Stimulated activated CD4-positive, alpha-beta T cell treated with anti-CD3 and anti-CD28 coated beads, Interleukin-2, amount 100 ng/mL, for 24 hours (primary cell): ENCODE measurements around the gene MRM3.
"Not testable (repeated sequence)": the region's sequence is repeated elsewhere in the genome, so short reads cannot be mapped to it uniquely, and the experiment has no call there.

Experiments used
- DNase-seq, 2 donors: peaks; one replicate each; pipeline ENCODE4 v3.0.0-alpha.2; 2020

Gene MRM3, protein sequence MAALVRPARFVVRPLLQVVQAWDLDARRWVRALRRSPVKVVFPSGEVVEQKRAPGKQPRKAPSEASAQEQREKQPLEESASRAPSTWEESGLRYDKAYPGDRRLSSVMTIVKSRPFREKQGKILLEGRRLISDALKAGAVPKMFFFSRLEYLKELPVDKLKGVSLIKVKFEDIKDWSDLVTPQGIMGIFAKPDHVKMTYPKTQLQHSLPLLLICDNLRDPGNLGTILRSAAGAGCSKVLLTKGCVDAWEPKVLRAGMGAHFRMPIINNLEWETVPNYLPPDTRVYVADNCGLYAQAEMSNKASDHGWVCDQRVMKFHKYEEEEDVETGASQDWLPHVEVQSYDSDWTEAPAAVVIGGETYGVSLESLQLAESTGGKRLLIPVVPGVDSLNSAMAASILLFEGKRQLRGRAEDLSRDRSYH

DNA sequence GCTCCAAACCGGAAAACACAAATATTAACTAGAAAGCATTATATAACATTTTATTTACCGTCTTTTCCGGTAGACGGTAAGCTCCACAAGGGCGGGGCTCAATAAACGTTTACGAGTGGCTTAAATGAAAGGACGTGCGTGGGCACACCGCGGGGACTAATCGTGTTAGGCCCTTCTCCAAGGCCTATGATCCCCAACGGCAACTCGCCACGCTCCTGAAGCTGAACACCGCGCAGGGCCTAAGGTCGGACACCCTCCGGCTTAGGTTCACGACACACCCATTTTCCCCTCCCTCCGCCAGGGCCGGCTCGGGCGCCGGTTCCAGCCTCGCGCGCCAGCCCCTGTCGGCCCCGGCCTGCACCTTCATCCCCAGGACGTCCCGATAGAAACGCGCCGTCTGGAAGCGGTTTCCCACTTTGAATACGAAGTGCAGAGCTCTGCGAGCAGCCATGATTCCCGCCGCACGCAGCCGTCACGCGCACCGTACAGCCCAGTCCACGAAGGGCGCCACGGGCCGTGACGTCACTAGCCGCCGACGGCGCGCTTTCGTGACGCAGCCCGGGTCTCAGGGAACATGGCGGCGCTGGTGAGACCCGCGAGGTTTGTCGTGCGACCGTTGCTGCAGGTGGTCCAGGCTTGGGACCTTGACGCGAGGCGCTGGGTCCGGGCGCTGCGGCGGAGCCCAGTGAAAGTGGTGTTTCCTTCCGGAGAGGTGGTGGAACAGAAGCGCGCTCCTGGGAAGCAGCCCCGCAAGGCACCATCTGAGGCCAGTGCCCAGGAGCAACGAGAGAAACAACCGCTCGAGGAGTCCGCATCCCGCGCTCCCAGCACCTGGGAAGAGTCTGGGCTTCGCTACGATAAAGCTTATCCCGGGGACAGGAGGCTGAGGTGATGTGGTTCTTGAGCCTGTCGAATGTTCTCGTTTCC, at the start of gene MRM3, which contains the start of gene GLOD4:
Gene MRM3 (plus strand): TSS at position 549 of the 927 bp plus-strand sequence. CDS start 26 bp downstream, at position 575.
Gene GLOD4 (minus strand): TSS at position 476 of the 927 bp plus-strand sequence. CDS start 25 bp downstream, at position 451.
- DNase-seq = peak; percentile 95 to 96

DNA sequence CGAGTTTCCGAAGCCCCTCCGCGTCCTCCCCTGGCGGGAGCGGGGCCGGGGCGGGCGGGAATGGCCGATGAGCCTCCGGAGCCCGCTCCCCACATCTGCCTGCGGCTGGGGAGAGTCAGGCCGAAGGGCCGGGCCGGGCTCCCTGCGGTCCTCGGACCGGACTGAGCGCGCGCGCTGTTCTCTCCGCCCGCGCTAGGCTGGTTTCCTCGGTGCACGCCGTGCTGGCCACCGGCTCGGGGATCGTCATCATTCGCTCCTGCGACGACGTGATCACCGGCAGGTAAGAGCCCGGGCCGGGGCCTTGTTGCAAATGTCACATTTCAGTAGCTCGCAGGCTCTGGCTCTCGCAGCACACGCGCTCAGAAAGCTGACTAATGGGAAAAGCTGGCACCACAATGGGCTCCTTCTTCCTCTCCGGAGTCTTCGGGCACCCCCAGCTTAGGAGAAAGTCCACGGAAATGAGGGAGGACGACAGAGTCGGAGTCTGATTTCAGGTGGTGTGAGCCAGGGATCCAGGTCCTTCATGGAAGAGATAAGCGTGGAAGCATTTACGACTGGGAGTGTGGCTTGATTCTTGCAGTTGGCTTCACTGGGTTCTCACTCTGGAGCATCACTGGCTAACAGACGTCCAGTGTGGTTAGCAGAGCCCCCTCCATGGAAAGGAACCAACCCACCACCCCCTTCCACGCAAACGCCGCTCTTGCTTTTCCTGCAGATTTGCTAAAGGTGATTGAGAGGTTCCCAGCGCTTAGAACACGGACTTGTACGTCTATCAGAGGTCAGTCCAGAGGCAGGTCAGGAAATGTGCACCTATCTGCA, 49.0 kb upstream of the MRM3 start:
- peak; percentile 38 to 68 for DNase-seq

DNA sequence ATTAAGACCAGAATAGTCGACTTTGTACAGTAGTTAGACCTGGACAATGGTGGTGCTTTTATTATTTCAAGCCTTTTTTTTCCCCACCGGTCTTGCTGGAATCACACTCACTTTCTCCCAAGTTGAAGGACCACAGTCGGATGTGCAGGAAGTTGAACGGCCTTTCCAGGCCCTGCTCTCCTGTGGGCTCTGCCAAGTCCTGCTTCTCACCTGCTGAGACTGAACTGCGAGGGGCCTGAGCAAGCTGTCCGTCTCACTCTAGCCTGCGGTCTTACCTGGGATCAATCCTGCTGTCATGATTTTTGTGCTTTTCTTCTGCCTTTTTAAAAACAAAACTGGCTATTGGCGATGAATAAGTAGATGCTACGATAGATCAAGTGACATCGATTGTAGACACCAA, 48.4 kb upstream of the MRM3 start:
- DNase-seq = no peak

DNA sequence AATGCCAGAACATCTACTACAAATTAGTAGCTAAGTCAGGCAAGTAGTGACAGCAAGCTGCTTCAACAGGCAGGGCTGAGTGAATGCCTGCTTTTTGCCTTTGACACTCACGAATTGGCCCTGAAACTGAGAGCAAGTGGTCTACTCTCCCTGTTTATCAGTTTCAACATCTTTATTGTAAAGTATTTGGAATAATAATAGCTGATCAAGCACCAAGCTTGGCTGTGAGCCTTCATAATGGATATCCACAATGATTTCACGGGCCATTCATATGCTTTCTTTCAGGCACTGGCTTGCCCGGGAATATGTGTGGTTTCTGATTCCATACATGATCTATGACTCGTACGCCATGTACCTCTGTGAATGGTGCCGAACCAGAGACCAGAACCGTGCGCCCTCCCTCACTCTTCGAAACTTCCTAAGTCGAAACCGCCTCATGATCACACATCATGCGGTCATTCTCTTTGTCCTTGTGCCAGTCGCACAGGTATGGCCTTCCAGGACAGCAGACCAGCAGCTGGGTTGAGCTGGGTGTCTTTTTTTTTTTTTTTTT, 44.5 kb upstream of the MRM3 start:
- DNase-seq = no peak

DNA sequence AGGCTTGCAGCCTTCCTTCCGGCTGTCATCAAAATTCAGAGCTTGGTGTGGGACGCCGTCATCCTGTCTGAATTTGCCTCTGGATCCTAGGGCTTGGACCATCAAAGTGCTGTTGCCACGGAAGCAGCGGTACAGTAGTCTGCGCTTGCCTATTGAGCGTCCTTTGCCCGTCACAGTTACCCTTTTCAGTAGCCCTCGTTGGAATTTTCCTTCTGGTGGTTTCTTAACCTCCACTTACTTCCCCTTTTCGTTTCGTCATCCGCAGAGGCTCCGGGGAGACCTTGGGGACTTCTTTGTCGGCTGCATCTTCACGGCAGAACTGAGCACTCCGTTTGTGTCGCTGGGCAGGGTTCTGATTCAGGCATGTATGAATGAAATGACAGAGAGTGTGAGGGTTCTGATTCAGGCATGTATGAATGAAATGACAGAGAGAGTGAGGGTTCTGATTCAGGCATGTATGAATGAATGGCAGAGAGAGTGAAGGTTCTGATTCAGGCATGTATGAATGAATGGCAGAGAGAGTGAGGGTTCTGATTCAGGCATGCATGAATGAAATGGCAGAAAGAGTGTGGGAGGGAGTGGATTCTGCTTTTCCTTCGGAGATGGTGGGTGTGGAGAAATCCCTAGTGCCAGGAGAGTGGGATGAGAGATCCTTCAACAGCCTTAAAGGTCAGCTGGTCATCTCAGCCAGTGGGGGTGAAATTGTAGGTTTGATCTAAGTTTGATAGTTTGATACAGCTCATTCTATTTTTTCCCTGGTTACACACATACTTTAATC, 41.7 kb upstream of the MRM3 start:
- peak in 1 of 2 donors; percentile 34 for DNase-seq

DNA sequence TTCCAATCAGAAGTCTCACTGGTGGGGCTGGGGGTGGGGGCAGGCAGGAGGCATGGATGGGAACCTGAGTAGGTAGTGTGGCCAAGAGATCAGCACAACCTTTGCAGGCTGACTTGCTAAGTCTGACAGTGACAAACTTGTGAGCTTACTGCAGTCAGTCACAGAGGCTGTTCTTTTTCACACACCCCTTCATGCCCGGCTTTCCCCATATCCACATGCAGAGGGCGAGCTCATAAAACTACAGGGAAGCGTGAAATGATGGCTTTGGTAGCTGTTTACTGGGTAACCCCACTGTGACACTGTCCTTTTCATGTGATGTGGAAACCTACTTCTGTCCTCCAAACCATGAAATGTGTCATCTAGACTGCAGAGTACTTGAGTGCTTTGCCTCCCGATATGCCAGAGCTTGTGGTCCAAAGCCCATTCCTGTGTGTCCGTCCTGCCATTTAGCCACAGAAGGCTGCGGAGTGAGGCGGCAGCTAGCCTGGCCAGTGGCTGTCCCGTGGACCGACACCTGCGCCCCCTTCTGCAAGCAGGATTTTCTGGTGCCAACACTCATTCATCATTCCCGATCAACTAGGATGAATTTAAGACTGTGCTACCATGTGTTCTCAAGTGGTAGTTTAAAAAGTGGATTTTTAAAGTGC, 39.9 kb upstream of the MRM3 start:
- no peak for DNase-seq

DNA sequence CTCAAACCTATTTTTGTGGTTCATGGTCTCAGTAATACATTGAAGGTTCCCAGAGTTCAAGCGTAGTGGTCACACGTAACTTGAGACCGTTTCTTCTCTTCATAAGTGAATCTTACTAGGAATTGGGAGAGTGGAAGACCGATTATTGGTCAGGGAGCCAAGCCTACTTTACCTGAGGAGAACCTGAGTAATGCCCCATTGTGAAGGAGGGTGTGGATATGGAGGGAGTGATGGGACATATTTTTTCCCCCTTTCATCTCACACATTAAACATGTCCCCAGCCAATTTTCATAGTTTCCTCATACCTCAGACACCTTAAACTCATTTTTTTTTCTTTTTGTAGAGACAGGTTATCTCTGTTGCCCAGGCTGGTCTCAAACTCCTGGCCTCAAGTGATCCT, 39.0 kb upstream of the MRM3 start:
- no peak for DNase-seq

DNA sequence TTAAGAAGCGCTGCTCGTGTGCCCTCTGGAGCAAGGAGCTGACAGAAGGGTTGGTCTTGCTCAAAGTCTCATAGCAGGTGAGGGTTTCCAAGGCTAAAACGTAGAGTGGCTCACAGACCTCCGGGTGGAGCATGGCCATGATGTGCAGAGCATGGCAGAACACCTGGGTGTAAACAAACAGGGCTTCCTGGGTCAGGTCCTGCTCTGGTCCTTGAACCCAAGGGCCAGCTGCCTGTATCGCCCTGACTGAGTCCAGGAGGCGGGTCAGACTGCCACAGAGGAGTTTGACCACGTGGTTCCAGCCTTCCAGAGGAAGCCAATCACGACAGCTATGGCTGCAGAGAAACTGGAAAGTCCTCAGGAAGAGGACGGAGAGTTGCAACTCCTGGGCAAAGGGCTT, 37.2 kb upstream of the MRM3 start:
- no peak for DNase-seq

DNA sequence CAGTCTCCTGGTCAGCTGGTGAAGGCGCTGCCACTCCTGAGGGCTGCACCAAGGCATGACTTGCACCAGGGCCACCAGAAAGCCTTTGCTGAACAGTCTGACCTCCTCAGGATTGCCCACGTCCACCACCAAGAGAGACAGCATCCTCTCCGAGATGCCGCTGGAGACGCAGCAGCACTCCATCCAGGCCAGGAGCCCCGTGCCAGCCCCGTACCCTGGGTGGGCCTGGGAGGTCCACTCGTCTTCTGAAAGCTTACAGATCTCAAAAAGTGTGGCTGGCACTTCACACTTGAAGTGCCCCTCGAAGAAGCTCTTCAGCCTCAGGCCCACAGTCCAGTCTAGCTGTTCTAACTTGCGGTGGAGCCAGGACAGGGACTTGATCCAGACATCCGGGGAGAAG, 36.7 kb upstream of the MRM3 start:
- DNase-seq = no peak

DNA sequence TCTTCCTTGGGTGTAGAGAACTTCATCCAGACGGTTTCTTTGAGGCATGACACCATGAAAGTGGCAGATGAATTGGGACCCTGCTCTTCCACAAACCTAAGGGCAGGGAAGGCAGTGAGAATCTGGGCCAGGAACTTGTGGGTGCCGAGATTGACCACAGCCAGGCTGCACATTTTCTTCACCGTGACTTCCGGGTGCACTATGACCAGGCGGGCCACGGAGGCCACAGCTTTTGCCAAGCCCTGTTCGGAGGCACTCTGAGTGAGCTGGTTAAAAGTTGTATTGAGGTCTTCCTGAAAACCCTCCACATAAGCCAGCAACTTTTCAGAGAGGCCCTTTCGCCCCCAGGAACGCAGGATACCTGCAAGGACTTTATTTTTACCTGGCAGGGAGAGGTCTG, 36.0 kb upstream of the MRM3 start:
- DNase-seq = no peak

DNA sequence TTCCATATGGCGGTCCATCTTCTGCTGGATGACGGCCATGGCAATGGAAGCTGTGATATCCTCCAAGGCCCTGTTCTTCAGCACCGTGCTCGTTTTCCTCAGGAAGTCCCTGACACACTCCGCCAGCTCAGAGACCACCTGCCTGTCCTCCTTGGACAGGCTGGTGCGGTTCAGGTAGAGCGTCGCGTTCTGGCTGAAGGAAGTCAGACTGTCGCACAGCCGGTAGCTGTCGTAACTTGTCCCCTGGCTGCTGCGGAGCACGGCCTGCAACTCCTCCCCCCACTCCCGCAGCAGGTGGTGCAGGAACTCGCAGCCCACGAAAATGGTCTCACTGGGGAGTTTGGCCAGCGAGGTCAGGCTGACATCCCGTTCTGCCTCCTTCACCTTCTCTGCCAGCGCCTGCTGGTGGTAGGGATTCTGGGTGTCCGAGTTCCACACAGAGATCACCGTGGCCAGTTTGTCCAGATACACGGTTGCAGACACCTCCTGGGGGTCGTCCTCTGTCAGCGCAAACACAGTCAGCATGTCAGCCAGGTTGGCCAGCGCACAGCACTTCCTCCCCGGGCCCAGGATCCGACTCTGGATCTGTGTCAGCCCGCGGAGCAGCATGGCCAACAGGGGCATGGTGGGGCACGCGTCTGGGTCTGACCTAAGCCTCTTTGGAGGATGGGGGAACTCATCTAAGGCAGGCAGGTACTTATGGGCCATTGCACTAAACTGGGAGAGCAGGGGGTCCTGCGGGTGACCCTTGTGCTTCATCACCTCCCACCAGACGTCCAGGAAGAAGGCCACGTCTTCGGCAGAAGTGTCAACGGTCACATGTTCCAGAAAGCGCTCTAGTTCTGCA, 35.1 kb upstream of the MRM3 start:
- DNase-seq = no peak

DNA sequence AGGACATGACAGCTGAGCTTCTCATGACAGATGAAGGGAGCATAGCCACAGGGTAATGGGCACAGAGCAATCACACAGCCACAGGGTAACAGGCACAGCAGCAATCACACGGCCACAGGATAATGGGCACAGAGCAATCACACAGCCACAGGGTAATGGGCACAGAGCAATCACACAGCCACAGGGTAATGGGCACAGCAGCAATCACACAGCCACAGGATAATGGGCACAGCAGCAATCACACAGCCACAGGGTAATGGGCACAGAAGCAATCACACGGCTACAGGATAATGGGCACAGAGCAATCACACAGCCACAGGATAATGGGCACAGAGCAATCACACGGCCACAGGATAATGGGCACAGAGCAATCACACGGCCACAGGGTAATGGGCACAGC, 33.5 kb upstream of the MRM3 start:
- DNase-seq = not testable (repeated sequence)

DNA sequence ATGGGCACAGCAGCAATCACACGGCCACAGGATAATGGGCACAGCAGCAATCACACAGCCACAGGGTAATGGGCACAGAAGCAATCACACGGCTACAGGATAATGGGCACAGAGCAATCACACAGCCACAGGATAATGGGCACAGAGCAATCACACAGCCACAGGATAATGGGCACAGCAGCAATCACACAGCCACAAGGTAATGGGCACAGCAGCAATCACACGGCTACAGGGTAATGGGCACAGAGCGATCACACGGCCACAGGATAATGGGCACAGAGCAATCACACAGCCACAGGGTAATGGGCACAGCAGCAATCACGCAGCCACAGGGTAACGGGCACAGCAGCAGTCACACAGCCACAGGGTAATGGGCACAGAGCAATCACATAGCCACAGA, 32.8 kb upstream of the MRM3 start:
- DNase-seq = not testable (repeated sequence)

DNA sequence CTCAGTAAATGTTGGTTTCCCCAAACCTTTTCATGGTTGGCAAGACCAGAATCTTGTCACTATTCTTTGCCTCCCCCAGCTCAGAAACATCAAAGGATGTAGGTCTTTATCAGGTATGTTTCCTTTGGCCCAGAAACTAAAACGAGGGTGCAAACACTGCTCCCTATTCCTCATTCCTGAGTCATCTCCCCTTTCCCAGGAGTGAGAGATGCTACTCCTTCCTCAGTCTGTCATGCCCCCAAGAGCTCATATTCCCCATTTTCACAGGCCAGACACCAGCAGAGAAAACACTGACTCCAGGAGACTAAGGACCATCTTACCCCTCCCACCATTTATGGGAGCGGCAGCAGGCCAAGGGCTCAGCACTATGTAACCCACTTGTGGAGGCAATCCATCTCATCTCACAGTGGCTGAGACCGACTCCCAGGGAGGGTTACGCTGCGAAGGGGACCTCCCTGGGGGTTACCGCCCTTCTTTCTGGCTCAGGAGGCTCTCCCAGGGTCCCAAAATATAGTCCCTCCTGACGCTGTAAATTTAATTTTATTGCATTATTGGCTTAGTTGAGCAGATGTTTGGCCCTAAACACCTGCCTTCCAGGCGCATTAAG, 31.6 kb upstream of the MRM3 start:
- DNase-seq = no peak

DNA sequence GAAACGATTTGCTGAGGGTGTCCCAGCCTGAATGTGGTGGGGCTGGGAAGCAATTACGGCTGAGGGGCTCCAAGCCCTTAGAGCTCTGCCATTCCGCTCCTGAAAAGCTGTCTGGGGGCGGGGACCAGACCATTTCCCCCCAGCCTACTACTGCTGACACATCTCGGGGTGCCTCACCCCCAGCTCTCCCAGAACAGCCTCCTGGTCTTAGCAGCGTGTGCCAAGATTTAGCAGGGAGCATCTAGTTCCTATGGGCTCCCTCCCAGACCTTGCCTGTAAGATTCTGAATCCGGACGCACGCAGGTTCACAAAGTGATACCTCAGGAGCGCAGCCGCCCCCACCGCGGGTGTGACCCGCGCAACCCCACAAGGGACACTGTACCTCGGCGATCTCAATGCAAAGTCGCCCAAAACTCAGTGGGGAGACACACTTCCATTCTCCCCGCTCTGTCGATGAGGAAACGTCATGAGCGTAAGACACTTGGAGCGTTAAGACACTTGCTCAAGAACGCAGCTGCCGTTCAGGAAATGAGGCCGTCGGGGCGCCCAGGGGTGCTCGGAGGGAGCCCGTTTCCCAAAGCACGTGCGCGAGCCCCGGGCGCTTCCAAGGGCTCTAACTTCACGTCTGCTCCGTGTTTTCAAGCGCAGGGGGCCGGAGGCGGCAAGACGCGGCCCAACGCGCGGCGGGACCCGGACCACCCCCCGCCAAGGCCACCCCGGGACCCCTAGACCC, 30.7 kb upstream of the MRM3 start:
- peak; percentile 61 to 63 for DNase-seq

DNA sequence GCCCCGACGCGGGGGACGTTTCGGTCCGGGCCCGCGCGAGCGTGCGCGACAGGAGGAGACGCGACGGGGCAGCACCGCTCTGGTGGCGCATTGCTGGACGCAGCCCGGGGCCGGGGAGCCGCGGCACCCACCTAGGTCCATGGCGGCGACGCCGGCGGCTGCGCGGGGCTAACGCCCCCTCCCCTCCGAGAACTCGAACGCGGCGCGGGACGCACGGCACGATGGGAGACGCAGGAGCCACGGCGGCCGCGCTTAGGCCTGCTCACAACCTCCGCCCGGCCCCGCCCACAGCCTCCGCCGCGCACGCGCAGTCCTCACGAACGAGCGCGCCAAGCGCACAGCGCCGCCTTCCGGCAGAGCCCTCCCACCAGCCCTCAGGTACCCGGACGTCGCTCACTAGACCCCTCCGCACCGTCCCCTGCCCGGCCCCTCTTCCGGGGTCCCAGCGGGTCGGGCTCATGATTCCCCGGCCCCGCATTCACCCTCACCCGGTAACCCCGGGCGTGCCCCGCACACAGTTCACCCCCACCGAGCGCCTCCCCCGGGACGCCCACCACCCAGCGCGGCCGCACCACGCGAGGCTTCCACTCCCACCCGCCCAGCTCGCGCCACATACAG, 30.0 kb upstream of the MRM3 start, which contains the start of gene GEMIN4:
Gene GEMIN4 (minus strand): TSS at position 263 of the 618 bp plus-strand sequence. CDS start 122 bp downstream, at position 141.
- peak; percentile 99 for DNase-seq

DNA sequence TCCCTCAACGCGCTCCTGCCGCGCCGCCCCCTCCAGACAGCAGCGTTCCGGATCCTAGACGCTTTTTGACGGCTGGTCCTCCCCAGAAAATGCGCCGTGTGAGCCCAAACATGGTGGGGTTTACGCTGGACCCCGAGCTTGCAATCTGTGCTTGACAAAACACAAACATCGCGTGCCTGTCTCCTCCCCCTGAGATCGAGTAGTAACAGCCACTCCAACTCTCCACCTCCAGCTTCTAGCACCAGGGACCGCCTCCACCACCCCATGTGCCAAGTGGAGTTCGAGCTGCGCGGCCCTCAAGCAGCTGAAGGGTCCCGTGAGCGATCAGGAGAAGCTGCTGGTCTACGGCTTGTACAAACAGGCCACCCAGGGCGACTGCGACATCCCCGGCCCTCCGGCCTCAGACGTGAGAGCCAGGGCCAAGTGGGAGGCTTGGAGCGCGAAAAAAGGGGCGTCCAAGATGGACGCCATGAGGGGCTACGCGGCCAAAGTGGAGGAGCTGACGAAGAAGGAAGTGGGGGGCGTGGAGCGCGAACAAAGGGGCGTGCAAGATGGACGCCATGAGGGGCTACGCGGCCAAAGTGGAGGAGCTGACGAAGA, 29.4 kb upstream of the MRM3 start:
- no peak for DNase-seq

DNA sequence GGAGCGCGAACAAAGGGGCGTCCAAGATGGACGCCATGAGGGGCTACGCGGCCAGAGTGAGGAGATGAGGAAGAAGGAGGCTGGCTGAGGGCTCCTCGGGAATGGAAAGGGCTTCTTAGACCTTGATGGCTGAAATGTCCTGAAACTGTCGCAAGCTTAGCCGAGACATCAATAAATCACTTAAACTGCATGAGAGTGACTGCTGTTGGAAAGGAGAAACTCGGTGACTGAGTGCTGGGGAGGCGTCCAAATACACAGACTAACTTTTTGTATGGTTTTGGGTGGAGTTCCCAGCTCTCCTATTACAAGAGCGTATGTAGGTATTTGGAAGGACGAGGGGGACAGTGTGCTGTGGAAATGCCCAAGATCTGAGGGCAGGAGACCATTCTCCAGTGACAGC, 28.7 kb upstream of the MRM3 start:
- no peak for DNase-seq
